ENCODE results near the gene TMPRSS6. TPM values are rescaled to one million over a fixed set of nuclear protein-coding genes. Genes with fewer than 3 reads are reported as not detected.

Gene TMPRSS6
- total and polyA plus RNA-seq, 2 donors from 2014 or later = 1.4 TPM; not detected in 1

DNA sequence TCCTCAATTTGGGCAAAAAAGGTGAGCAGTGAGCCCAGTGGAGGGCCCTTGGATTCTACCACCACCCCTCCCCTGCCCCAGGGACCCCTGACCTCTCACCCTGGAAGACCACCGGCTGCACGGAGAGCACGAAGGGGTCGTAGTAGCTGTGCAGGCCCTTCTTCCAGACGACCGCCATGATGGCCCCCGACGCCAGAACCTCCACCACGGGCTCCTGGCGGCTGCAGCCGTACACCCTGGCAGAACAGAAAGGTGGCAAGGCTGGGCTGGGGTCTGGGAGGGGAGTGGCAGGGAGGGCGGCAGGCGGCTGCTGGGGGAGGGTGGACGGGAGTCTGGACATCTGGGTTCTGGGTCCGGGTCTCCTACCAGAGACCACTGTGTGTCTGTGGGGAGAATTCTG, 23.3 kb downstream of the TMPRSS6 start:
- H3K9ac ChIP-seq (ENCODE audit: low read length in 3 of 3) = no peak overlapping the region
- intact Hi-C loops (cut with DNase I) = loop anchor here (10.0 kb wide), 1 partner anchor 119 kb away; no protein-coding TSS in a partner anchor
- H3K27me3 ChIP-seq (ENCODE audit: control insufficient read depth, insufficient read depth, low read length) = no peaks in the 10 kb centered on the region
- H3K27ac ChIP-seq (ENCODE audit: low read depth in 2 of 2, low read length in 2 of 2) = no peak overlapping the region
- no peaks in the 10 kb centered on the region for H3K36me3 ChIP-seq (ENCODE audit: control insufficient read depth in 2 of 3, insufficient read depth in 3 of 3, low read length in 3 of 3)
- H3K9me3 ChIP-seq (ENCODE audit: control insufficient read depth in 2 of 3, insufficient read depth in 1 of 3, low read length in 3 of 3) = no peaks in the 10 kb centered on the region
- no peak overlapping the region for H3K4me3 ChIP-seq (ENCODE audit: low read length in 3 of 3)
- no peak for DNase-seq
- H3K4me1 ChIP-seq (ENCODE audit: control insufficient read depth in 2 of 3, insufficient read depth in 2 of 3, low read depth in 1 of 3, low read length in 3 of 3) = no peaks in the 10 kb centered on the region
- FAIRE-seq = no peak
- TF ChIP-seq, protein P1, sequence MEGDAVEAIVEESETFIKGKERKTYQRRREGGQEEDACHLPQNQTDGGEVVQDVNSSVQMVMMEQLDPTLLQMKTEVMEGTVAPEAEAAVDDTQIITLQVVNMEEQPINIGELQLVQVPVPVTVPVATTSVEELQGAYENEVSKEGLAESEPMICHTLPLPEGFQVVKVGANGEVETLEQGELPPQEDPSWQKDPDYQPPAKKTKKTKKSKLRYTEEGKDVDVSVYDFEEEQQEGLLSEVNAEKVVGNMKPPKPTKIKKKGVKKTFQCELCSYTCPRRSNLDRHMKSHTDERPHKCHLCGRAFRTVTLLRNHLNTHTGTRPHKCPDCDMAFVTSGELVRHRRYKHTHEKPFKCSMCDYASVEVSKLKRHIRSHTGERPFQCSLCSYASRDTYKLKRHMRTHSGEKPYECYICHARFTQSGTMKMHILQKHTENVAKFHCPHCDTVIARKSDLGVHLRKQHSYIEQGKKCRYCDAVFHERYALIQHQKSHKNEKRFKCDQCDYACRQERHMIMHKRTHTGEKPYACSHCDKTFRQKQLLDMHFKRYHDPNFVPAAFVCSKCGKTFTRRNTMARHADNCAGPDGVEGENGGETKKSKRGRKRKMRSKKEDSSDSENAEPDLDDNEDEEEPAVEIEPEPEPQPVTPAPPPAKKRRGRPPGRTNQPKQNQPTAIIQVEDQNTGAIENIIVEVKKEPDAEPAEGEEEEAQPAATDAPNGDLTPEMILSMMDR (IDR thresholded peaks at IDR 0.05; ENCODE audit: borderline replicate concordance, extremely low read depth, insufficient read depth) = no peak

DNA sequence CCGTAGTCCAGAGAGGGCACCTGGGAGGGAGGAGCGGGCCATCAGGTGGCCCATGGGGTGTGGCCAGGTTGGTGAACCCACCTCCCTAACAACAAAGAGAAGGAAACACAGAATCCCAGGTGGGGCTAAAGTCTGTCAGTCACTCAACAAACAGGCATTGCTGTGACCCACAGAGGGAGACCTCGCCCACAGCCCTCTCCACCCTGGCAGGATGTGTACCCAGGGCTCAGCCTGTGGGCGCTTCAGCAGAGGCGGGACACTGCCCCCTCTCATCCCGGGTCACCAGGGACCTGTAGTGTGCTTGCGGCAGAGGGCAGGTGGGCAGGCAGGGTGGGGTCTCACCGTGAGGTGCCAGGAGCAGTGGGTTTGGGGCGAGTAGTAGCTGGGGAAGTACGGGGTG, 25.1 kb downstream of the TMPRSS6 start:
- Histone ChIP-seq H3K4me1 (ENCODE audit: control insufficient read depth in 2 of 3, insufficient read depth in 2 of 3, low read depth in 1 of 3, low read length in 3 of 3) (peaks cover 0 to under 1% (median 0%) of the 10 kb centered on the region in 3 donors), H3K4me3 (ENCODE audit: low read length in 3 of 3) (no peak overlapping the region), H3K9ac (ENCODE audit: low read length in 3 of 3) (no peak overlapping the region), H3K27me3 (ENCODE audit: control insufficient read depth, insufficient read depth, low read length) (no peaks in the 10 kb centered on the region), H3K36me3 (ENCODE audit: control insufficient read depth in 2 of 3, insufficient read depth in 3 of 3, low read length in 3 of 3) (no peaks in the 10 kb centered on the region), H3K9me3 (ENCODE audit: control insufficient read depth in 2 of 3, insufficient read depth in 1 of 3, low read length in 3 of 3) (no peaks in the 10 kb centered on the region), H3K27ac (ENCODE audit: low read depth in 2 of 2, low read length in 2 of 2) (no peak overlapping the region)
- no peak for DNase-seq
- TF ChIP-seq, protein P1 (IDR thresholded peaks at IDR 0.05; ENCODE audit: borderline replicate concordance, extremely low read depth, insufficient read depth) = no peak
- intact Hi-C loops (cut with DNase I) = loop anchor here (10.0 kb wide), 1 partner anchor 120 kb away; no protein-coding TSS in a partner anchor
- no peak for FAIRE-seq

DNA sequence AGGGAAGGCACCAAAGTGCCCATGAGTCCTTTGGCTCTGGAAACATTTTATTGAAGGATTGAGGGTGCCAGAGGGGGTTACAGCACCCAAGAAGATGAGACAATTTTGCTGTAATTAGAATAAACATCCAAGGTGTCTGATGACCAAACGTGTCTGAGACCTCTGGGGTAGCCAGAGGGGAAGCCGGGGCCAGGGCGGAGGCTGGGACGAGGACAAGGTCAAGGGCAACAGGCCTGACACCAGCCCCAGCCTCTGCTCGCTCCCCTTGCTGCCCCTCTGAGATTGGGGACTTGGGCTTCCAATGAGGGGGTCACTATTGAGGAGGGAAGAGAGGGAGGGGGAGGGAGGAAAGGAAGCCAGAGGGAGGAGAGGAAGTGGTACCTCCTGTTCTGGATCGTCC, 25.6 kb downstream of the TMPRSS6 start:
- peaks cover 0 to 3% (median 0%) of the 10 kb centered on the region in 3 donors for H3K4me1 ChIP-seq (ENCODE audit: control insufficient read depth in 2 of 3, insufficient read depth in 2 of 3, low read depth in 1 of 3, low read length in 3 of 3)
- no peak overlapping the region for H3K9ac ChIP-seq (ENCODE audit: low read length in 3 of 3)
- intact Hi-C loops (cut with DNase I) = loop anchor here (10.0 kb wide), 1 partner anchor 121 kb away; no protein-coding TSS in a partner anchor
- no peaks in the 10 kb centered on the region for H3K9me3 ChIP-seq (ENCODE audit: control insufficient read depth in 2 of 3, insufficient read depth in 1 of 3, low read length in 3 of 3)
- no peak overlapping the region for H3K27ac ChIP-seq (ENCODE audit: low read depth in 2 of 2, low read length in 2 of 2)
- H3K4me3 ChIP-seq (ENCODE audit: low read length in 3 of 3) = no peak overlapping the region
- no peaks in the 10 kb centered on the region for H3K27me3 ChIP-seq (ENCODE audit: control insufficient read depth, insufficient read depth, low read length)
- FAIRE-seq (no peak), DNase-seq (no peak)
- H3K36me3 ChIP-seq (ENCODE audit: control insufficient read depth in 2 of 3, insufficient read depth in 3 of 3, low read length in 3 of 3) = no peaks in the 10 kb centered on the region
- TF ChIP-seq, protein P1 (IDR thresholded peaks at IDR 0.05; ENCODE audit: borderline replicate concordance, extremely low read depth, insufficient read depth) = no peak

Data from kidney (tissue), 14 donors.